Epithelial cell of esophagus (primary cell): ENCODE results near the gene PARP1.

Experiments used
- DNase-seq: peaks from one replicate; pipeline ENCODE4 v3.0.0; 2010; ENCODE audit warnings: low read depth
- H3K4me3 ChIP-seq: 2 replicates; pipeline ENCODE4 v1.5.1; 2011; ENCODE audit warnings: mild to moderate bottlenecking, low read length, control low read depth
- TF ChIP-seq, protein P1 (sequence below): IDR thresholded peaks from 2 replicates; pipeline ENCODE4 v1.5.1; 2011; ENCODE audit warnings: low read depth, mild to moderate bottlenecking, low read length, control low read depth, inconsistent platforms; ENCODE audit not compliant: insufficient read depth; ENCODE audit errors: missing control alignments

PARP1 gene

GRCh38 chr1:226417350-226417749, 9.5 kb upstream of the PARP1 start:
- TF ChIP-seq, protein P1, sequence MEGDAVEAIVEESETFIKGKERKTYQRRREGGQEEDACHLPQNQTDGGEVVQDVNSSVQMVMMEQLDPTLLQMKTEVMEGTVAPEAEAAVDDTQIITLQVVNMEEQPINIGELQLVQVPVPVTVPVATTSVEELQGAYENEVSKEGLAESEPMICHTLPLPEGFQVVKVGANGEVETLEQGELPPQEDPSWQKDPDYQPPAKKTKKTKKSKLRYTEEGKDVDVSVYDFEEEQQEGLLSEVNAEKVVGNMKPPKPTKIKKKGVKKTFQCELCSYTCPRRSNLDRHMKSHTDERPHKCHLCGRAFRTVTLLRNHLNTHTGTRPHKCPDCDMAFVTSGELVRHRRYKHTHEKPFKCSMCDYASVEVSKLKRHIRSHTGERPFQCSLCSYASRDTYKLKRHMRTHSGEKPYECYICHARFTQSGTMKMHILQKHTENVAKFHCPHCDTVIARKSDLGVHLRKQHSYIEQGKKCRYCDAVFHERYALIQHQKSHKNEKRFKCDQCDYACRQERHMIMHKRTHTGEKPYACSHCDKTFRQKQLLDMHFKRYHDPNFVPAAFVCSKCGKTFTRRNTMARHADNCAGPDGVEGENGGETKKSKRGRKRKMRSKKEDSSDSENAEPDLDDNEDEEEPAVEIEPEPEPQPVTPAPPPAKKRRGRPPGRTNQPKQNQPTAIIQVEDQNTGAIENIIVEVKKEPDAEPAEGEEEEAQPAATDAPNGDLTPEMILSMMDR: no peak

DNA sequence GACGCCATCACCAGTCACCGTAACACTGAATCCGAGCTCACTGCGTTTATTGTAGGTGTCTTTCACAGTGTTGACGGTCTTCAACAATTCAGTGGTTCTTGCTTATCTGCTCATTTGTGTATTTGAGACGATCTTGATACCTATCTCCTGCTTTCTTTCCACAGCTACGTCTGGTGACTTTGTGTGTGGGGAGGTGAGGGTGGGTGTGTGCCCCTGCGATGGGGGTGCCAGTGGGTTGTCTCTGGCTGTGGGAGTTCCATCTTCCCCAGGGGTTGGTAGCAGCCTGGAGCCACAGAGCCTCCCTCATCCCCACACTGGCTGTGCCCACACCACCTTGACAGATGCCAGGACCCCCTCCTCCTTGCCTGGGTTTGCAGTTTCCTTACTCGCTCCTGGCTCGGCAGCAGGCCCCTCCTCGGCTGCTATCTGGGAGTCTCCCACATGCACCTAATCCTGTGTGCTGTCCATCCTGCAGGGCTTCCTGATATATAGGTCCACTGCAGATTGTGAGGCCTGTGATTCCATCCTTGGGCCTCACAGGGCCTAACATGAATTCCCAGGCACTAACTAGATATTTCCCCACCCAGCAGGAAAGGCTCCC, 6.3 kb upstream of the PARP1 start:
- DNase-seq: no peak
- TF ChIP-seq, protein P1: no peak
- no peak overlapping the region for H3K4me3 ChIP-seq

More at GRCh38 chr1:226417350-226417749, 9.5 kb upstream of the PARP1 start:
- no peak for DNase-seq
- no peak overlapping the region for H3K4me3 ChIP-seq

GRCh38 chr1:226411619-226412018, 3.7 kb upstream of the PARP1 start:
- DNase-seq: no peak
- TF ChIP-seq, protein P1: no peak
- H3K4me3 ChIP-seq: no peak overlapping the region

DNA sequence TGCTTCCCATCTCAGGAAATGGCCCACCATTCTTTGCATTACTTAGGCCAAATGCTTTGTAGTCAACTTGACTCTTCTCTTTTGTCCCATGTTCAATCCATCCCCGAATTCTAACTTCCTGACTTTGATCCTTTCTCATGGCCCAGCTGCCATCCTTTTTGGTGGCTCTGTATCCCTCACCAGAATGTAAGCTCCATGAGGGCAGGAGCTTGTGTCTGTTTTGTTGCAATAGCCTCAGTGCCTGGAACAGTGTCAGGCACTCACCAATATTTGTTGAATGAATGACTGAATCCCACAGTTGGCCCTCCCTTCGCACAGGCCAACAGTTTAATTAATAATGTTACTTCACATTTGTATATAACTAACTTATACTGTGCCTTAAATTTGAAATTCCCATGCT, 3.1 kb upstream of the PARP1 start:
- no peak overlapping the region for H3K4me3 ChIP-seq
- no peak for DNase-seq
- TF ChIP-seq, protein P1: no peak

GRCh38 chr1:226409392-226409791, 1.5 kb upstream of the PARP1 start:
- no peak for DNase-seq
- TF ChIP-seq, protein P1: no peak
- no peak overlapping the region for H3K4me3 ChIP-seq

DNA sequence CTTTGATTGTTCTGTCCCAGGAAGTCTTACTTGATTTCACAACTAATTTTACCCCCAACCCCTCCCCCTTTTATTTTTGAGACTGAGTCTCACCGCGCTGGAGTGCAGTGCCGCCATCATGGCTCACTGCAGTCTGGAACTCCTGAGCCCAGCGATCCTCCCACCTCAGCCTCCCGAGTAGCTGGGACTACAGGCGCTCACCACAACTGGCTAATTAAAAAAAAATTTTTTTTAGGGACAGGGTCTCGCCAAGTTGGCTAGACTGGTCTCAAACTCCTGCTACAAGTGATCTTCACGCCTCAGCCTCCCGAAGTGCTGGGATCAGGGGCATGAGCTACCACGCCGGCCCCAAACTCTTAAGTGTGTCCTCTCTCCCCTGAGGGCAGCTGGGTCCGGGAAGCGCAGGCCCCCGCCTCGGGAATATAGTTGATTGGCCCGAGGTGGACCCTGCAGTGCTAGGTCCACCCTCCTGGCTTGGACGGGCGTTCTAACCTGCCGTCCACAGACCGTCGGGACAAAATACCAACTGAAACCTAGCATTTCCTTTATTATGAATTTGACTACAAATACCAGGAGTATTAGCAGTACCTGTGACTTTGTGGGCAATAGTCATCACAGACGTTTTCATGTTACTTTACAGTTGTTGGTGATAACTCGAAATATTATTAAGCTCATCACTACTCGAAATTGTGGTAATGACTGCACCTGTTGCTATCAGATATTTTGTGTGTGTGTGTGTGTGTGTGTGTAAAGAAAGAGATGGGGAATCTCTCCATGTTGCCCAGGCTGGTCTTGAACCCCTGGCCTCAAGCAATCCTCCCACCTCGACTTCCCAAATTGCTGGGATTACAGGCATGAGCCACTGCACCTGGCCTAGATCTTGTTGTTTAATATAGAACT, 642 bp upstream of the PARP1 start:
- no peak for DNase-seq
- H3K4me3 ChIP-seq: peak overlapping the region; percentile 29
- TF ChIP-seq, protein P1: no peak
